Measurements from ENCODE around the gene CHST13.

Gene CHST13

DNA sequence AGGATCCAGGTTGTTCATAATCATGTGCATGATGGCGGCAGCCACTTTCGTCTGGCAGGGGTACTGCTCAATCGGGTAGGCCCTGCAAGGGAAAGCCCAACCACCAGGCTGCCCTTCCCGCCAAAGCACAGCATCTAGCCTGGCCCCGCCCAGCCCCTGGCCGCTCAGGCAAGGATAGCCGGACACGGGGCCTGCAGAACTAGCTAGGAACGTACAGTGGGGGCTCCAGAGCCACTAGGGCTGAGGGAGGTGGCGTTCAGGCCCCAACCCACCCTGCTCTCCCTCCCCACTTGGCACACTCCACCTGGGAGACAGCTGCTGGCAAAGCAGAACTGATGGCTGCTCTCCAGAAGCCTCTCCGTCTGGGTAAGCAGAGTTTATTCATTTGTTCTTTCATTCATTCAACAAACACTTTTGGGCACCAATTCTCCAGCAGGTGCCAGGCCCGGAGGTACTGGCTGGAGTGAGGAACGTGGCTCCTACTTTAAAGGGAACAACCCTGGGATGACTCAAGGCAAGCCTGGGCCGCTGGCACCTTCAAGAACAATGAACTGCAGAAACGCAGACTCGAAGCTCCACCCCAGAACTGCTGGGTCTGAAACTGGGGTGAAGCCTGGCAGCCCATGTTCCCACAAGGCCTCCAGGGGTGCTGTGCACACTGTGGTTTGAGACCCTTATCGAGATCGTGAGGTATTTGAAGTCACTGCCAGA lies 14.2 kb upstream of the CHST13 start:
- DNase-seq (ENCODE audit: low read depth in 2 of 2) = no peak

- no peak for DNase-seq (ENCODE audit: low read depth in 2 of 2)
These were observed 13.5 kb upstream of the CHST13 start for GRCh38 chr3:126510308-126510910.

GRCh38 chr3:126511291-126511690 lies 12.7 kb upstream of the CHST13 start:
- no peak for DNase-seq (ENCODE audit: low read depth in 2 of 2)

DNA sequence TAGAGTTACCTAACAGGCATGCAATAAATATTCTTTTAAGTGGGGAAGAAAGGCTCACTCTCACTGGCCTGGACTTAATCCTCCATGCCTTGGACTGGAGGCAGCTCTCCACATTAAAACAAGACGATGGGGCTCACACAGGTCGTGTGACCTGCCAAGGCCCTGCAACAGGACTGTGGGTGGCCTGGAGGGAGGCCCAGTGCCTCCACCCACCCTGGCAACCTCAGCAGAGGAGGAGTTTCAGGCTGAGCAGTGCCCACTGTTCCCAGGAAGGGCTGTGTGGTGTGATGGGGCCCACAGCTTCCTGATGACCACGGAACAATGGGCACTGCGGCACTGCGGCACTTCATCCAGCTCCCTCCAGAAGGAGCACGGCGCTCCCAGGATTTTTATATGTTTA lies 11.9 kb upstream of the CHST13 start:
- DNase-seq (ENCODE audit: low read depth in 2 of 2) = no peak

- DNase-seq (ENCODE audit: low read depth in 2 of 2) = no peak
These were observed 10.9 kb upstream of the CHST13 start for GRCh38 chr3:126512916-126513650.

DNA sequence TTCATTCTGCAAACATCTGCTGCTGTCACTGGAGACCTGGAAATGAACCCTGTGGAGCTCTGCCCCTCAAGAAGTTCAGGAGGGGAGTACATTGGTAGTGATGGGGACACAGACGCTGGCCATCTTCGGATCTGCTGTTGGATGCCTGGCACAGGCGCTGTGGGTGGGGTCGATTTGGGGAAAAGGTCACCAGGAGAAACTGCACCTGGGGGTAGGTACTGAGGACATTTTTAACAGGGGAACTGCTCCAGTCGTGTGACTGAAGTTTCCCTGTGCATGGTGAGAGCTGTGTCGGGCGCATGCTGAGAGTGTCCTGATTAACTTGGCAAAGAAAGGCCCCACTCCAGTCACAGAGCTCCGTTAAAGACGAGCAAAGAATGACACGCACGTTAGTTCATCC lies 9.8 kb upstream of the CHST13 start:
- no peak for DNase-seq (ENCODE audit: low read depth in 2 of 2)

- DNase-seq (ENCODE audit: low read depth in 2 of 2) = no peak
These were observed 8.8 kb upstream of the CHST13 start for GRCh38 chr3:126515066-126515706.

DNA sequence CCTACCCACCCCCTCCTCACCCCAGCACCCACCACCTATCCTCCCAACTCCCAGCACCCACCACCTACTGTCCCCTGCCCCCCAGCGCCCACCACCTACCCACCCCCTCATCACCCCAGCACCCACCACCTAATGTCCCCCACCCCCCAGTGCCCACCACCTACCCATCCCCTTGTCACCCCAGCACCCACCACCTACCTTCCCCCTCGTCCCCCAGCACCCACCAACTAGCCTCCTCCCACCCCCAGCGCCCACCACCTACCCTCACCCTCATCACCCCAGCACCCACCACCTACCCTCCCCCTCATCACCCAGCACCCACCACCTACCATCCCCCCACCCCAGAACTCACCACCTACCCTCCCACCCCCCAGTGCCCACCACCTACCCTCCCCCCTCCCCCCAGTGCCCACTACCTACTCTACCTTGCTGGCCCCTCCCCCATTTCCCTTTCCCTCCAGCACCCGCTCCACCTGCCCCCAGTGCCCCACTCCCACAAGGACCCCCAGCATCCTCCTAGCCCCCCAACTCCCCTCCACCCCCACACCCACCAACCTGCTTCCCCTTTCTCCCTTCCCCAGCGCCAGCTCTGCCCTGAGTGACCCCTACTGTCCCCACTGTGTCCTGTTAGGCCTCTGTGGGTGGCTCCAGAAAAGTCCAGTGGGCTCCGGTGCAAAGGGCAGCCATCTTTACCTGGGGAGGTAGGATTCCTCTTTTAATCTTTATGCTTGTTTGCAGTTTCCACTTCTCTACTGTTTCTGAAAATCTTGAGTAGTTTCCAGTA lies 7.6 kb upstream of the CHST13 start:
- no peak for DNase-seq (ENCODE audit: low read depth in 2 of 2)

GRCh38 chr3:126516936-126517290 lies 7.0 kb upstream of the CHST13 start:
- DNase-seq (ENCODE audit: low read depth in 2 of 2) = no peak

DNA sequence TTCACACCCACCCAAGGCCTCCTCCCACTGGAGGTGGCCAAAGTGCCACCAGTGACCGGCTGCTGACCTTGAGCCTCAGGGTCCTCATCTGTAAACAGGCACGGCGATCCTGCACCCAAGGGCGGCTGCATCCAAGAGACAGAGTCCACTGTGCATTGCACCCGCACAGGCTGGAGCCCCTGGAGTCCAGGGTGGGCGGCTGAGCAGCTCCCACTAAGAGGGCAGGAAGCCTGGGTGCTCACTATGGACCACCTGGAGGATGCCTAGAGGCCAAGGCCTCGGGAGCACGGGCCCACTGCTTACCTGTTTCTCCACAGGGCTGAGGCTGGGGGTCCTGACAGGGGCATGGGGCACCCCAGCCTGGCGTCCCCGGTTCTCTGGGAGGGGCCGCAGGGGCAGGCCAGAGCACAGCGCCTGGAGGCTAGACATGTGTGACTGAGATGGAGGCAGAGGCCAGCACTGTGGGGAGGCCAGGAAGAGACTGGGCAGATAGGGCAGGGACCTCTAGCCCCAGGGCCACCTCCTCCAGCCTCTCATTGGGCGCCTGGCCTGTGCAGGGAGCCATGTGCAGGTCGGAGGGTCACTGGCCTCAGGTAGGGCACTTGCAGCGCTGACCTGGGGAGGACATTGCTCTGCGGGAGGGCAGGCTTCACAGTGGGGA lies 6.5 kb upstream of the CHST13 start, which contains the start of gene UROC1:
UROC1 (minus strand) TSS at position 483 of the 661 bp plus-strand sequence; CDS start at position 429, 54 bp downstream.
- no peak for DNase-seq (ENCODE audit: low read depth in 2 of 2)

GRCh38 chr3:126517986-126518778 lies 5.8 kb upstream of the CHST13 start:
- DNase-seq (ENCODE audit: low read depth in 2 of 2) = no peak

GRCh38 chr3:126518779-126519177 lies 5.2 kb upstream of the CHST13 start:
- DNase-seq (ENCODE audit: low read depth in 2 of 2) = no peak

GRCh38 chr3:126519506-126520455 lies 4.2 kb upstream of the CHST13 start:
- no peak for DNase-seq (ENCODE audit: low read depth in 2 of 2)

DNA sequence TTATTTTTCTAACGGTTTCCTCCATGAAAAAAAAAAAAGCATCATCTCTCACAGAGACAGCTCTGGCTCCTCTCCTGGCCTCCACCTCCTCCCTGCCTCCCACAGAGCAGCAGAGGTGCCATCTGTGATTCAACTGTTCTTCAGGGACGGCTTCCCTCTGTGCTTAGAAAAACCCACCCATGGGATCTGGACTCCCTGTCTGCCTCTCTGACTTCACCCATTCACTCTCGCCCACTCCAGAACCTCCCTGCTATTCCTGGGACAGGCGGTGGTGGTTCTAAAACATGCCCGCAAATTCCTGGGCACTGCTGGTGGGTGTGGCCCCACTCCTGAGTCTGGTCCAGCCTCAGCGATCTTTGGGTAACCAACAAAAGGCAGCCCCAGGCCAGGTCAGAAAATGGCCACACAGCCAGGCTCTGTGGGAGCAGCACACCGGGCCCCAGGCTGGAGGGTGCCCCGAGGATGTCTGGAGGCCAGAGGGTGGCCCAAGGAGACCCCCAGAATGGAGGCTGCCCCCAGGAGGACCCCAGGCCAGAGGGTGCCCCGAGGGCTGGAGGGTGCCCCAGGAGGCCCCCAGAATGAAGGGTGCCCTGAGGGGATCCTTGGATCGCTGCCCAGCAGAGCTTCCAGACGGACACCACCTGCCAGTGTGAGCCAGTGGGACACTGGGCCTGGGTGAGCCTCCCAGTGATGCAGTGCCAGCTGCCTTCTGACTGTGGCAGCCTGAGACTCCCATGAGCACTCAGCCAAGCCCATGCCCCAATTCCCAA lies 2.6 kb upstream of the CHST13 start:
- DNase-seq (ENCODE audit: low read depth in 2 of 2) = no peak

DNA sequence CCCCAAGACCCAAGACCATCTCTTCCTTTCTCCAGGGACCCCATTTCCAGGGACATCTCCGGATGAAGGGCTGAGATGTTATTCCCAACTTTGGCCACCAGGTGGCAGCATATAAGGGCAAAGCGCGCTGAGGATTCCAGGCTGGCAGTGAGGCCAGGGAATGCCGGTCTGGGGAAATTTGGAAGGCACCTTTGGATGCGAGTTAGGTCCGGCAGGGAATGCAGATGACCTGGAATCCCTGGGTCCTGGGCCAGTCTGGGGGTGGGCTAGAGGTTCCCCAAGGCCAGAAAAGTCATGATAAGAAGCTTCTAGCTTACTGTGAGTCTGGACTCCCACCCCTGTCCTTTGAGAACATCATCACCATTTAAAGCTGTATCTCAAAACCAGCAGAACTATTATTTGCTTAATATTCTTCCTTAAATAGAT lies 1.6 kb upstream of the CHST13 start:
- DNase-seq (ENCODE audit: low read depth in 2 of 2) = peak in 1 of 2 donors; percentile 14

DNA sequence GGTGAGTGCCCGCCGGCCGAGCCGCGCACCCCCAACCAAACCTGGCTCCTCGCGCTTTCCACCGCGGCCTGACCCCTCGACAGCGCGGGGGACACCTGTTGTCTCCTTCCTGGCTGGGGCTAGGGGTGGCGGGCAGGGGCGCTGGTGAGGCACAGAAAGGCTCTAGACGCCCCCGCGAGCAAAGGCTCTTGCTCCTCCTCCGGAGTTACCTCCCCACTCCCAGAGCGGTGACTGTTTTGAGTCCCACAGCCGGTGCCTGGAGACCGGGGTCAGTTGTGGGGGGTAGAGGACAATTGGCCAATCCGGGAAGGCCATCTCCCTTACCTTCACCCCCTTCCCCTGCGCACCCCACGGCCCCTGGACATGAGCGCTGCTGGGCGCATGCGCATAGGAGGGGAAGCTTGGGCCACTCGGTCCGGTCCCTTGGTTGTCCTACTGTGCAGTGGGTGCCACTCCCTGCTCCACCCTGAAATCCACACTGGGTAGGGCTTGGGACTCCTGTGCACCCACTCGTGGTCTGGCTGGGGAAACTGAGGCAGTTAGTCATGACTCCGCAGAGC lies 554 bp downstream of the CHST13 start:
- no peak for DNase-seq (ENCODE audit: low read depth in 2 of 2)

DNA sequence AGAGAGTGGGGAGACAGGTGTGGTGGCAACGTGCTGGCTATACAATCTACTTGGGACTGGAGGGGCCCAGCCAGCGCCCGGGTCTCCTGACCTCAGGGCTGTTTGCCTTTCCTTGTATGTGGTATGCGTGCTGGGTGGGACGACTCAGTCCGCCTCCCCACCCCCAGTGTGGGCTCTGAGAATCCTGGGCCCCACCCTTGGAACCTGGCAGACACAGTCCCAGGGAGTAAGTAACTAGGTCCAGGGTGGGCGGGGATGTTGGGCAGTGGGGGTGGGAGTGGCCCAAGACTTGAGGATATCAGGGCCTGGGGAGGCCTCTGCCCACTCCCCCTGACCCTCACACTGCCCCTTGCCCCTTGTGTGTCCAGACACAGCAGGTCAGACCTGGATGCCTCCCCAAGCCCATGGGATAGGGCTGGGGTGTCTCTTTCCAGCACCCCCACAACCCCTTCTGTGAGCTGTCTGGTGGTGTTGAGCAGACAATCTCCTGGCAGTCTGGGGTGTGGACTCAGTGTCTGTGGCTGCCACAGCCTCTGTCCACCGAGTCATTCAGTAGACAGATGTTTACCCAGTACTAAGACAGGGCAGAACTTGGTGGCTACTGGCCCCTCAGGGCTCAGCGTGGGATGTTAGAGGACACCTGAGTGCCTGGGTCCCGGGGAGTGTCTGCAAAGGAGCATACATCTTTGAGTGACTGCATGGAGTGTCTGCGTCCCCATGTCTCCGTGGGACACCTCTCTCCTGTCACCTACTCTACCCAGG lies 1.3 kb downstream of the CHST13 start:
- DNase-seq (ENCODE audit: low read depth in 2 of 2) = no peak
